HepG2 (cell line): ENCODE measurements around the gene RAB1B. TPM values are rescaled to one million over a fixed set of nuclear protein-coding genes. Genes with fewer than 3 reads are reported as not detected.

ENCODE experiments used
- BORCS8-MEF2B ChIP-seq: sonication (generic); formaldehyde crosslinking; IDR thresholded peaks from 2 replicates; pipeline ENCODE4 v1.8.0; 2022; ENCODE audit warnings: mild to moderate bottlenecking, missing genetic modification reagents
- HNRNPK ChIP-seq: fragments of 200-400 bp; formaldehyde crosslinking; IDR thresholded peaks from 2 replicates; pipeline ENCODE4 v1.6.1; 2018; ENCODE audit warnings: low read length, low read depth, moderate library complexity, mild to moderate bottlenecking; ENCODE audit not compliant: poor library complexity, severe bottlenecking
- IKZF4 ChIP-seq: sonication (generic); formaldehyde crosslinking; IDR thresholded peaks from 2 replicates; pipeline ENCODE4 v1.5.1; 2020; ENCODE audit warnings: borderline replicate concordance, mild to moderate bottlenecking, low read depth, missing genetic modification reagents; ENCODE audit errors: not compliant biosample characterization
- KAT2B ChIP-seq: fragments of 150-350 bp; IDR thresholded peaks from 2 replicates; pipeline ENCODE4 v1.6.1; 2014; ENCODE audit warnings: low read depth, low read length, borderline replicate concordance
- KMT2A ChIP-seq: sonication (generic); formaldehyde crosslinking; IDR thresholded peaks from 2 replicates; pipeline ENCODE4 v1.4.0; 2020; ENCODE audit warnings: missing genetic modification reagents
- NKX3-1 ChIP-seq: sonication (generic); formaldehyde crosslinking; IDR thresholded peaks from 2 replicates; pipeline ENCODE4 v1.5.0; 2020; ENCODE audit warnings: missing genetic modification reagents
- NR2F1 ChIP-seq, 2 experiments: fragments of 450-650 bp in 1 of 2; formaldehyde crosslinking in 1 of 2; IDR thresholded peaks; 2 replicates each; pipeline versions ENCODE4 v1.5.0 to v1.6.1; 2016 to 2020; ENCODE audit warnings: mild to moderate bottlenecking in 1 of 2, missing compliant biosample characterization in 1 of 2, missing genetic modification reagents in 1 of 2, moderate library complexity in 1 of 2
- RFX3 ChIP-seq: IDR thresholded peaks from 2 replicates; pipeline ENCODE4 v1.6.1; 2016; ENCODE audit warnings: missing biosample characterization, missing genetic modification reagents
- SSRP1 ChIP-seq: IDR thresholded peaks from 2 replicates; pipeline ENCODE4 v1.6.1; 2016; ENCODE audit warnings: control low read depth
- TMF1 ChIP-seq: sonication (generic); formaldehyde crosslinking; IDR thresholded peaks from 2 replicates; pipeline ENCODE4 v1.8.1; 2022; ENCODE audit warnings: low read depth, missing genetic modification reagents
- ZFP41 ChIP-seq: sonication (generic); formaldehyde crosslinking; IDR thresholded peaks from 2 replicates; pipeline ENCODE4 v1.4.0; 2020; ENCODE audit warnings: mild to moderate bottlenecking, missing genetic modification reagents, borderline replicate concordance
- ZMYM4 ChIP-seq: sonication (generic); formaldehyde crosslinking; IDR thresholded peaks from 2 replicates; pipeline ENCODE4 v1.8.1; 2023; ENCODE audit warnings: mild to moderate bottlenecking, missing genetic modification reagents
- ZNF235 ChIP-seq: sonication (generic); formaldehyde crosslinking; IDR thresholded peaks from 2 replicates; pipeline ENCODE4 v1.8.1; 2023; ENCODE audit warnings: mild to moderate bottlenecking, missing genetic modification reagents, borderline replicate concordance
- ZNF383 ChIP-seq: sonication (generic); formaldehyde crosslinking; IDR thresholded peaks from 2 replicates; pipeline ENCODE4 v1.4.0; 2020; ENCODE audit warnings: missing genetic modification reagents, mild to moderate bottlenecking, borderline replicate concordance
- polyA plus RNA-seq, 8 experiments: library from polyadenylated mRNA; depleted of rRNA in 3 of 8; stranded (reverse) in 7 of 8; unstranded in 1 of 8; fragments of >200 nt; fragmentation: Illumina TruSeq in 4 of 8; extraction: Trizol in 4 of 8; gene quantifications; 2 replicates each; pipeline versions ENCODE4 v1.2.1 to v1.2.3, GENCODE V29; 2011 to 2016; ENCODE audit warnings: low read depth in 4 of 8, missing spikeins in 1 of 8, mixed read lengths in 1 of 8; ENCODE audit not compliant: insufficient read depth in 1 of 8
- total RNA-seq, 5 experiments: library from RNA; depleted of rRNA; stranded (reverse); fragments of >200 nt; fragmentation: Illumina TruSeq; extraction: Trizol; gene quantifications; 2 replicates each; pipeline ENCODE4 v1.2.3, GENCODE V29; 2016; ENCODE audit warnings: low read depth in 1 of 5
- TF ChIP-seq, protein P1 (sequence below): sonication (generic); formaldehyde crosslinking; IDR thresholded peaks from 2 replicates; pipeline ENCODE4 v1.5.0; 2020; ENCODE audit warnings: mild to moderate bottlenecking, missing genetic modification reagents, borderline replicate concordance
- TF ChIP-seq, protein P2 (sequence below): sonication (generic); formaldehyde crosslinking; IDR thresholded peaks from 2 replicates; pipeline ENCODE4 v1.4.0; 2020; ENCODE audit warnings: missing genetic modification reagents
- TF ChIP-seq, protein P3 (sequence below): sonication (generic); formaldehyde crosslinking; IDR thresholded peaks from 2 replicates; pipeline ENCODE4 v1.8.0; 2022; ENCODE audit warnings: mild to moderate bottlenecking, missing genetic modification reagents; ENCODE audit not compliant: insufficient replicate concordance
- TF ChIP-seq, protein P4 (sequence below), 2 experiments: IDR thresholded peaks; 2 replicates each; pipeline ENCODE4 v1.6.1; 2011 to 2012; ENCODE audit warnings: low read length in 2 of 2, borderline replicate concordance in 1 of 2, low read depth in 1 of 2, mild to moderate bottlenecking in 1 of 2, moderate library complexity in 1 of 2

The RAB1B gene
- total and polyA plus RNA-seq, 2 of the 13 experiments (the other 11 are each of a cell fraction or from before 2014, with no cell fraction given): 77.9 to 87.9 TPM

DNA sequence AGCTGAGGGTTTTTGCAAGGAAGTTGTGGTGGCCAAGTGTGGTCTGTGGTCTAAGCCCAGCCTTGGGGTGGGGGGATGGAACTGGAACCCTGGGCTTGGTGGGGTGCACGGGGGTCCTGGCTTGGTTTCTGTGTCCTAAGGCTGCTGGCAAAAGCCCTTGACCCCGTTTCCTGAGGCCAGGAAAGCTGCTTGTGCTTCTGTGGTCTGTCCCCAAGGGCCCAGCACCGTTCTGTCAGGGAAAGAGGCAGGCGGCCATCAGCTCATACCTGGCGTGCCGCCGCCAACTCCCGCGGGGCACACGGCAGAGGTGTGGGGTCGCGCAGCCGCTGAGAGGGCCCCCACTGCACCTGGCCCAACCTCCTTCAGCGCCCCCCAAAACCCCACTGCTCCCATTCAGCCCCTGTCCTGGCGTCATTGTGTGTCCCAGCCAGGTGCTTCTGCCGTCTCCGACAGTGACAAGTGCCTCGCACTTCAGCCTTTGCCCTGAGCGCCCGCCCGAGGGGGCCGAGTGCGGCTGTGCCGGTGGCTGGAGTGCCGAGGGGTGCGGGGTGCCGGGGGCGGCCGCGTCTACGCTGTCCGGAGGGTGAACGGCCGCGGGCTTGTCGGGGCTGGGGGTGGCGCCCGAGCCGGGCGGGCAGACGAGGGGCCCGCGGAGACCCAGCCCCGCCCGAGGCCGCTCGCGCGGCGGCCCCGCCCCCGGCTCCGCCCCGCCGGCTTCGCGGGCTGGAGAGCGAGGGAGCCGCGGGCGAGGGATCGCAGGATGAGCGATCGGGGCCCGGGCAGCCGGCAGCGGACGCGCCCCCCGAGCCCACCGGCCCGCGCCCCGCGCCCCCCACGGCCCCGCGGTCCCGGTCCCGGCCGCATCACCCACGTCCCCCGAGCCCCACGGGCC, 9.3 kb downstream of the RAB1B start, which contains the start of gene CNIH2 (continued):
- TF ChIP-seq, protein P1, sequence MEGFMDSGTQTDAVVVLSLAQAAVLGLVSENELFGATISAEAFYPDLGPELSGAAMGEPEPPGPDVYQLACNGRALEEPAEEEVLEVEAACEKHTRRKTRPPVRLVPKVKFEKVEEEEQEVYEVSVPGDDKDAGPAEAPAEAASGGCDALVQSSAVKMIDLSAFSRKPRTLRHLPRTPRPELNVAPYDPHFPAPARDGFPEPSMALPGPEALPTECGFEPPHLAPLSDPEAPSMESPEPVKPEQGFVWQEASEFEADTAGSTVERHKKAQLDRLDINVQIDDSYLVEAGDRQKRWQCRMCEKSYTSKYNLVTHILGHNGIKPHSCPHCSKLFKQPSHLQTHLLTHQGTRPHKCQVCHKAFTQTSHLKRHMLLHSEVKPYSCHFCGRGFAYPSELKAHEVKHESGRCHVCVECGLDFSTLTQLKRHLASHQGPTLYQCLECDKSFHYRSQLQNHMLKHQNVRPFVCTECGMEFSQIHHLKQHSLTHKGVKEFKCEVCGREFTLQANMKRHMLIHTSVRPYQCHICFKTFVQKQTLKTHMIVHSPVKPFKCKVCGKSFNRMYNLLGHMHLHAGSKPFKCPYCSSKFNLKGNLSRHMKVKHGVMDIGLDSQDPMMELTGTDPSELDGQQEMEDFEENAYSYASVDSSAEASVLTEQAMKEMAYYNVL (CRISPR knock-in tag): peak; percentile 43; the same call in 1 of the 2 replicates
- no peak for TF ChIP-seq ZNF235 (CRISPR knock-in tag)
- no peak for TF ChIP-seq SSRP1
- no peak for TF ChIP-seq NKX3-1
- no peak for TF ChIP-seq NR2F1 (CRISPR knock-in tag; IDR thresholded peaks at IDR 0.05)
- no peak for TF ChIP-seq IKZF4 (CRISPR knock-in tag)
- TF ChIP-seq KAT2B: no peak
- no peak for TF ChIP-seq ZFP41
- TF ChIP-seq, protein P2, sequence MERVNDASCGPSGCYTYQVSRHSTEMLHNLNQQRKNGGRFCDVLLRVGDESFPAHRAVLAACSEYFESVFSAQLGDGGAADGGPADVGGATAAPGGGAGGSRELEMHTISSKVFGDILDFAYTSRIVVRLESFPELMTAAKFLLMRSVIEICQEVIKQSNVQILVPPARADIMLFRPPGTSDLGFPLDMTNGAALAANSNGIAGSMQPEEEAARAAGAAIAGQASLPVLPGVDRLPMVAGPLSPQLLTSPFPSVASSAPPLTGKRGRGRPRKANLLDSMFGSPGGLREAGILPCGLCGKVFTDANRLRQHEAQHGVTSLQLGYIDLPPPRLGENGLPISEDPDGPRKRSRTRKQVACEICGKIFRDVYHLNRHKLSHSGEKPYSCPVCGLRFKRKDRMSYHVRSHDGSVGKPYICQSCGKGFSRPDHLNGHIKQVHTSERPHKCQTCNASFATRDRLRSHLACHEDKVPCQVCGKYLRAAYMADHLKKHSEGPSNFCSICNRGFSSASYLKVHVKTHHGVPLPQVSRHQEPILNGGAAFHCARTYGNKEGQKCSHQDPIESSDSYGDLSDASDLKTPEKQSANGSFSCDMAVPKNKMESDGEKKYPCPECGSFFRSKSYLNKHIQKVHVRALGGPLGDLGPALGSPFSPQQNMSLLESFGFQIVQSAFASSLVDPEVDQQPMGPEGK (CRISPR knock-in tag): peak; percentile 56
- TF ChIP-seq HNRNPK: peak; percentile 53
- TF ChIP-seq ZNF383 (CRISPR knock-in tag): no peak
- TF ChIP-seq, protein P3, sequence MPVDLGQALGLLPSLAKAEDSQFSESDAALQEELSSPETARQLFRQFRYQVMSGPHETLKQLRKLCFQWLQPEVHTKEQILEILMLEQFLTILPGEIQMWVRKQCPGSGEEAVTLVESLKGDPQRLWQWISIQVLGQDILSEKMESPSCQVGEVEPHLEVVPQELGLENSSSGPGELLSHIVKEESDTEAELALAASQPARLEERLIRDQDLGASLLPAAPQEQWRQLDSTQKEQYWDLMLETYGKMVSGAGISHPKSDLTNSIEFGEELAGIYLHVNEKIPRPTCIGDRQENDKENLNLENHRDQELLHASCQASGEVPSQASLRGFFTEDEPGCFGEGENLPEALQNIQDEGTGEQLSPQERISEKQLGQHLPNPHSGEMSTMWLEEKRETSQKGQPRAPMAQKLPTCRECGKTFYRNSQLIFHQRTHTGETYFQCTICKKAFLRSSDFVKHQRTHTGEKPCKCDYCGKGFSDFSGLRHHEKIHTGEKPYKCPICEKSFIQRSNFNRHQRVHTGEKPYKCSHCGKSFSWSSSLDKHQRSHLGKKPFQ (CRISPR knock-in tag): no peak
- peak; percentile 54; the same call in 1 of the 2 replicates for TF ChIP-seq TMF1 (CRISPR knock-in tag)
- TF ChIP-seq, protein P4, sequence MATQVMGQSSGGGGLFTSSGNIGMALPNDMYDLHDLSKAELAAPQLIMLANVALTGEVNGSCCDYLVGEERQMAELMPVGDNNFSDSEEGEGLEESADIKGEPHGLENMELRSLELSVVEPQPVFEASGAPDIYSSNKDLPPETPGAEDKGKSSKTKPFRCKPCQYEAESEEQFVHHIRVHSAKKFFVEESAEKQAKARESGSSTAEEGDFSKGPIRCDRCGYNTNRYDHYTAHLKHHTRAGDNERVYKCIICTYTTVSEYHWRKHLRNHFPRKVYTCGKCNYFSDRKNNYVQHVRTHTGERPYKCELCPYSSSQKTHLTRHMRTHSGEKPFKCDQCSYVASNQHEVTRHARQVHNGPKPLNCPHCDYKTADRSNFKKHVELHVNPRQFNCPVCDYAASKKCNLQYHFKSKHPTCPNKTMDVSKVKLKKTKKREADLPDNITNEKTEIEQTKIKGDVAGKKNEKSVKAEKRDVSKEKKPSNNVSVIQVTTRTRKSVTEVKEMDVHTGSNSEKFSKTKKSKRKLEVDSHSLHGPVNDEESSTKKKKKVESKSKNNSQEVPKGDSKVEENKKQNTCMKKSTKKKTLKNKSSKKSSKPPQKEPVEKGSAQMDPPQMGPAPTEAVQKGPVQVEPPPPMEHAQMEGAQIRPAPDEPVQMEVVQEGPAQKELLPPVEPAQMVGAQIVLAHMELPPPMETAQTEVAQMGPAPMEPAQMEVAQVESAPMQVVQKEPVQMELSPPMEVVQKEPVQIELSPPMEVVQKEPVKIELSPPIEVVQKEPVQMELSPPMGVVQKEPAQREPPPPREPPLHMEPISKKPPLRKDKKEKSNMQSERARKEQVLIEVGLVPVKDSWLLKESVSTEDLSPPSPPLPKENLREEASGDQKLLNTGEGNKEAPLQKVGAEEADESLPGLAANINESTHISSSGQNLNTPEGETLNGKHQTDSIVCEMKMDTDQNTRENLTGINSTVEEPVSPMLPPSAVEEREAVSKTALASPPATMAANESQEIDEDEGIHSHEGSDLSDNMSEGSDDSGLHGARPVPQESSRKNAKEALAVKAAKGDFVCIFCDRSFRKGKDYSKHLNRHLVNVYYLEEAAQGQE (IDR thresholded peaks at IDR 0.05; ENCODE audit: borderline replicate concordance in 1 of 2, low read depth in 1 of 2, low read length in 2 of 2): no peak
- no peak for TF ChIP-seq KMT2A (CRISPR knock-in tag)
- no peak for TF ChIP-seq BORCS8-MEF2B
- no peak for TF ChIP-seq ZMYM4 (CRISPR knock-in tag)
- no peak for TF ChIP-seq RFX3 (CRISPR knock-in tag)
